NCI-H510A treated with DMSO at 0.1 percent for 48 hours (cell line): ENCODE results near the gene THPO.
"Not testable (repeated sequence)": the region's sequence is repeated elsewhere in the genome, so short reads cannot be mapped to it uniquely, and the experiment has no call there.

ENCODE experiments used
- DNase-seq: peaks from one replicate; lab custom pipeline; 2025; lab: John Stamatoyannopoulos, UW

Gene THPO

GRCh38 chr3:184349563-184350470 lies 28.2 kb downstream of the THPO start:
- no peak for DNase-seq

GRCh38 chr3:184348057-184348382 lies 30.0 kb downstream of the THPO start:
- no peak for DNase-seq

- no peak for DNase-seq
These were observed 30.5 kb downstream of the THPO start for GRCh38 chr3:184347321-184348056.

GRCh38 chr3:184346480-184347190 lies 31.4 kb downstream of the THPO start:
- no peak for DNase-seq

GRCh38 chr3:184345317-184346144 lies 32.5 kb downstream of the THPO start:
- DNase-seq, result peak; percentile 88

GRCh38 chr3:184344579-184345316 lies 33.3 kb downstream of the THPO start:
- DNase-seq, result no peak

- no peak for DNase-seq
These were observed 34.7 kb downstream of the THPO start for GRCh38 chr3:184343200-184343876.

GRCh38 chr3:184341925-184342324 lies 36.1 kb downstream of the THPO start:
- DNase-seq, result peak; percentile 69

GRCh38 chr3:184339451-184340135 lies 38.4 kb downstream of the THPO start:
- DNase-seq, result not testable (repeated sequence)

- DNase-seq, result peak; percentile 52
These were observed 39.0 kb downstream of the THPO start for GRCh38 chr3:184339001-184339400.

GRCh38 chr3:184338511-184338945 lies 39.5 kb downstream of the THPO start:
- peak; percentile 85 for DNase-seq

- no peak for DNase-seq
These were observed 40.0 kb downstream of the THPO start for GRCh38 chr3:184337981-184338380.

- no peak for DNase-seq
These were observed 40.6 kb downstream of the THPO start, which contains the start of gene FAM131A for GRCh38 chr3:184337399-184337714. FAM131A (plus strand) TSS chr3:184337600; CDS start chr3:184337631, 31 bp downstream.

- peak; percentile 39 for DNase-seq
These were observed 41.2 kb downstream of the THPO start for GRCh38 chr3:184336547-184337398.

- peak; percentile 81 for DNase-seq
These were observed 42.1 kb downstream of the THPO start for GRCh38 chr3:184335661-184336546.

- no peak for DNase-seq
These were observed 42.7 kb downstream of the THPO start for GRCh38 chr3:184335291-184335660.

GRCh38 chr3:184334470-184335158 lies 43.4 kb downstream of the THPO start:
- DNase-seq, result no peak
